ENCODE data around the gene PCED1A. TPM values are rescaled to one million over a fixed set of nuclear protein-coding genes. Genes with fewer than 3 reads are reported as not detected.

The PCED1A gene
- total RNA-seq, 4 donors from 2014 or later: 13.8 to 23.2 (median 16.7) TPM

- H3K27me3 ChIP-seq: peaks cover 90% of the 10 kb centered on the region
- no peaks in the 10 kb centered on the region for H3K9me3 ChIP-seq
- no peaks in the 10 kb centered on the region for H3K36me3 ChIP-seq
- H3K27ac ChIP-seq: no peak overlapping the region
- WGBS, 2 donors (ENCODE audit: low coverage in 1 of 2): 100% methylated on average over 1 of the region's 20 CpGs; no CpG with 5 or more reads in 1 of the 2 donors
- H3K4me1 ChIP-seq: peaks cover 0 to 23% (median 7%) of the 10 kb centered on the region in 3 donors
- TF ChIP-seq EP300 (IDR thresholded peaks at IDR 0.05) (no peak), POLR2AphosphoS5 (IDR thresholded peaks at IDR 0.05) (no peak)
- no peak for ATAC-seq
- no peak overlapping the region for H3K4me3 ChIP-seq
Measured at GRCh38 chr20:2796011-2796660, 44.3 kb downstream of the PCED1A start.

- no peak for TF ChIP-seq EP300 (IDR thresholded peaks at IDR 0.05)
- no peak for TF ChIP-seq POLR2AphosphoS5 (IDR thresholded peaks at IDR 0.05)
- no peak for TF ChIP-seq POLR2A (IDR thresholded peaks at IDR 0.05)
- TF ChIP-seq CTCF (IDR thresholded peaks at IDR 0.05): no peak
- ATAC-seq: no peak
- Histone ChIP-seq H3K4me1 (peaks cover 0 to 16% (median 6%) of the 10 kb centered on the region in 3 donors), H3K27me3 (peaks cover 83% of the 10 kb centered on the region), H3K36me3 (no peaks in the 10 kb centered on the region), H3K27ac (no peak overlapping the region), H3K9me3 (no peaks in the 10 kb centered on the region), H3K4me3 (no peak overlapping the region)
- whole genome bisulfite sequencing, 2 donors (ENCODE audit: low coverage in 1 of 2): 81% methylated on average over 4 of the region's 24 CpGs; no CpG with 5 or more reads in 1 of the 2 donors
Measured at GRCh38 chr20:2795451-2795850, 45.0 kb downstream of the PCED1A start.

GRCh38 chr20:2794866-2795447, 45.5 kb downstream of the PCED1A start:
- no peak overlapping the region for H3K27ac ChIP-seq
- H3K4me3 ChIP-seq: no peak overlapping the region
- H3K36me3 ChIP-seq: no peaks in the 10 kb centered on the region
- peaks cover 0 to 11% (median 2%) of the 10 kb centered on the region in 3 donors for H3K4me1 ChIP-seq
- H3K27me3 ChIP-seq: peaks cover 79% of the 10 kb centered on the region
- TF ChIP-seq POLR2AphosphoS5 (IDR thresholded peaks at IDR 0.05): no peak
- no peak for TF ChIP-seq EP300 (IDR thresholded peaks at IDR 0.05)
- no peak for TF ChIP-seq POLR2A (IDR thresholded peaks at IDR 0.05)
- TF ChIP-seq CTCF (IDR thresholded peaks at IDR 0.05): no peak
- ATAC-seq: no peak
- 80% methylated on average over 1 of the region's 11 CpGs; no CpG with 5 or more reads in 1 of the 2 donors for WGBS, 2 donors (ENCODE audit: low coverage in 1 of 2)
- H3K9me3 ChIP-seq: no peaks in the 10 kb centered on the region

GRCh38 chr20:2794202-2794748, 46.2 kb downstream of the PCED1A start:
- Histone ChIP-seq H3K4me1 (peaks cover 0 to 5% (median 0%) of the 10 kb centered on the region in 3 donors), H3K9me3 (no peaks in the 10 kb centered on the region), H3K36me3 (no peaks in the 10 kb centered on the region), H3K27ac (no peak overlapping the region), H3K27me3 (peaks cover 78% of the 10 kb centered on the region), H3K4me3 (no peak overlapping the region)
- TF ChIP-seq EP300 (IDR thresholded peaks at IDR 0.05) (no peak), POLR2AphosphoS5 (IDR thresholded peaks at IDR 0.05) (no peak), POLR2A (IDR thresholded peaks at IDR 0.05) (no peak), CTCF (IDR thresholded peaks at IDR 0.05) (no peak)
- no peak for ATAC-seq
- WGBS, 2 donors (ENCODE audit: low coverage in 1 of 2): 79 to 81% methylated on average over 7 to 10 of the region's 23 CpGs

- Histone ChIP-seq H3K27me3 (peaks cover 78% of the 10 kb centered on the region), H3K4me1 (no peaks in the 10 kb centered on the region), H3K36me3 (no peaks in the 10 kb centered on the region), H3K9me3 (no peaks in the 10 kb centered on the region), H3K27ac (no peak overlapping the region), H3K4me3 (no peak overlapping the region)
- WGBS, 2 donors (ENCODE audit: low coverage in 1 of 2): 70 to 90% methylated on average over 2 of the region's 6 CpGs
- no peak for TF ChIP-seq POLR2AphosphoS5 (IDR thresholded peaks at IDR 0.05)
- TF ChIP-seq CTCF (IDR thresholded peaks at IDR 0.05): no peak
- no peak for ATAC-seq
Measured at GRCh38 chr20:2793471-2793870, 47.0 kb downstream of the PCED1A start.

Other genes with a start within 250 kb of the PCED1A start
- gene NOP56, start 188.0 kb downstream of the PCED1A start, total RNA-seq: 100 to 1,000 TPM in 1 of 4 donors, 10 to 100 TPM in 3; 44.8 to 108 (median 54.6) TPM
- 100 to 1,000 TPM; 103 to 158 (median 116) TPM for gene IDH3B, start 176.4 kb downstream of the PCED1A start, total RNA-seq
- gene EBF4, start 147.9 kb downstream of the PCED1A start, total RNA-seq: 10 to 100 TPM; 14.5 to 36.6 (median 19.6) TPM
- gene CPXM1, start 40.0 kb downstream of the PCED1A start, total RNA-seq: 1 to 10 TPM in 3 of 4 donors, not detected in 1; 1.9 to 7.1 (median 2.3) TPM
- gene C20orf141, start 25.7 kb downstream of the PCED1A start, total RNA-seq: not detected
- gene TMEM239, start 24.3 kb downstream of the PCED1A start, total RNA-seq: under 1 TPM in 1 of 4 donors, not detected in 3; 0.15 TPM
- gene VPS16, start 90 bp upstream of the PCED1A start, total RNA-seq: 10 to 100 TPM; 22.1 to 44.0 (median 30.7) TPM
- 10 to 100 TPM; 54.1 to 85.4 (median 67.0) TPM for gene PTPRA, start 32.8 kb upstream of the PCED1A start, total RNA-seq
- gene GNRH2, start 203.0 kb upstream of the PCED1A start, total RNA-seq: under 1 TPM in 1 of 4 donors, not detected in 3; 0.54 TPM
- gene MRPS26, start 205.4 kb upstream of the PCED1A start, total RNA-seq: 10 to 100 TPM; 67.3 to 80.8 (median 72.7) TPM
- gene OXT, start 231.0 kb upstream of the PCED1A start, total RNA-seq: not detected
- not detected for gene AVP, start 244.1 kb upstream of the PCED1A start, total RNA-seq

Measured in gastroesophageal sphincter (tissue), 4 donors.